Measurements from ENCODE around the gene COL26A1. TPM values are rescaled to one million over a fixed set of nuclear protein-coding genes. Genes with fewer than 3 reads are reported as not detected.

The COL26A1 gene
- total RNA-seq, 1 donor: under 0.01 TPM

DNA sequence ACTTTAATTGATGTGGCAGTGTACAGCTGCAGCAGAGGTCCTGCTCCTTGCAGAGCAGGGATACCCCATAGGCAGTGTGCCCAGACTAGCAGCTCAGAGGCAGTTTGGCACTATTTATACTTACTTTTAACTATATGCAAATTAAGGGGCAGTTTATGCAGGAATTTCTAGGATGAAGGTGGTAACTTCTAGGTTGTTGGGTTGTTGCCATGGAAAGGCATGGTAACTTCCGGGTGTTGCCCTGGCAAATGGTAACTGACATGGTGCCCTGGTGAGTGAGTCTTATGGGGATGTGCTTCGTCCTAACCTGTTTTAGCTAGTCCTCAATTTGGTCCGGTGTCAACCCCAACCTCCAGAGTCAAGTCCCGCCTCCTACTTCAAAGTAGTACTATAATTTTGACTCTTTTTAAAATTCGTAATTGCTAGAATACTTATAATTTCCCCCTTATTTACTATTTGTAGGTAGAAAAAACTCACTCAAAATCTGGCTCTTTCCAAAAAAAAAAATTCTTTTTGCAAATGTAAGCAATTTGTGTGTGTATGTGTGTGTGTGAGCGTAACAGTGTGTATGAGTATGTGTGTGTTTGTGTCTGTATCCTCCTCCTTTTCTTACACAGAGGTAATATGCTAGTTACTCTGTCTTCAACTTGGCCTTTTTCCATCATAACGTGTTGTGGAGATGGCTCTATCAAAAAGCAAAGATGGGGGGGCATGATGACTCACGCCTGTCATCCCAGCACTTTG, 5.9 kb downstream of the COL26A1 start:
- no peak for DNase-seq (ENCODE audit: low read depth in 2 of 3, low spot score in 2 of 3)

DNA sequence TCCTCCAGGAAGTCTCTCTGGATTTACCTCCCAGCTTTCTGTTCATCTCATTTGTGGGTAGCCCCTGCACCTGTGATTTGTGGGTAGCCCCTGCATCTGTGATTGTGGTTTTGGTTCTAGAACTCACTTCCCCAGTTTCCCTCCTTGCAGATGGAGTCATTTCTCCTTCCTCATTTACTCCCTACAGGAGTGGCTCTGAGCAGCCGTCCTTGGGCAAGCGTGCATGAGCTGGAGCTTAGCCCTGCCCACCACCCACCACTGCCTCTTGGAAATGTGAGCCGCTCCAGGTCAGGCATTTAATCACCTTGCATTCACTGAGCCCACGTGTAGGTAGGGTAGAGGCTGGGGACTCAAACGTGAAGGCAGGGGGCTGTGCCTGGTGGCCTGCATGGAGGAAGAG, 8.2 kb downstream of the COL26A1 start:
- DNase-seq (ENCODE audit: low read depth in 2 of 3, low spot score in 2 of 3): peak in 2 of 3 donors; percentile 32 to 75

DNA sequence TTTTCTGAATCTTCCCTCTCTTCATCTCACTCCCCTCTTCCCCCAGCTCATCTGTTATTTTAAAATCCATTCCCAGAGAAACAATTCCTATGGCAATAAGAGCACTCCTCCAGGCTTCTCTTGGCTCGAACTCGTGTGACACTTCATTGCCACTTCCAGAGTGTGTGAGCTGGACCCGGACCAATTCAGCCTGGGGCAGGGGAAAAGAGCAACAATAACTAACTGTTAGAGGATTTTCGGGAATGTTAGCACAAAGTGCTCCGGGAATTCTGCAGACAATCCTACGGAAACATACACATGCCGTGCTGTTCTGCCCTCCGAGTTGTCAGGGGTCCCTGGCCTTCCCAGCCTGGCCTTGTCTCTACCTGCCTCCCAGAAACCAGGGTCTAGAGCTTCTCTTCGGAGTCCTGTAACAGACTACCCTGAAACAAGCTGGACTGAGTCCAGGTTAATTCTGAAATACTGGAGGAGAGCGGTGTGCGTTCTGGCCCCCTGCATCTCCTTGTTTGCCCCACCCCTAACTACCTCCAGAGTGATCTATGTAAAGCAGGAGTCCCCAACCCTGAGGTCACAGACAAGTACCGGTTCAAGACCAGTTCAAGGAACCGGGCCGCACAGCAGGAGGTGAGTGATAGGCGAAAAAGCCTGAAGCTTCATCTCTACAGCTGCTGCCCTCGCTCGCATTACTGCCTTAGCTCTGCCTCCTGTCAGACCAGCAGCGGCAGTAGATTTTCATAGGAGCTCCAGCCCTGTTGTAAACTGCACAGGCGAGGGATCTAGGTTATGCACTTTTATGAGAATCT, 11.3 kb downstream of the COL26A1 start:
- no peak for DNase-seq (ENCODE audit: low read depth in 2 of 3, low spot score in 2 of 3)

DNA sequence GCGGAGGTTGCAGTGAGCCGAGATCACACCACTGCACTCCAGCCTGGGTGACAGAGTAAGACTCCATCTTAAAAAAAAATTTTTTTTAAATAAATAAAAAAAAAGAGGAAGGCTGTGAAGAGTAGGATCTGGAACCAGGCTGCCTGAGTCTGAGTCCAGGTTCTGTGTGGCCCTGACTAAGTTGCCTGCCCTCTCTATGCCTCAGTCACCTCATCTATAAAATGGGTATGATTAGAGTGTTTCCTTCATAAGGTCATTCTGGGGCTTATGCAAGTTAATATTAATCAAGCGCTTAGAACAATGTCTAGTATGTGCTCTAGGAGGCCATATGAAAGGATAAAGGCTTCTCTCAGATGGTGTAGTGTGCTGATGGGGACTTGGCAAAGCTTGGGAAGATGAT, 12.3 kb downstream of the COL26A1 start:
- no peak for DNase-seq (ENCODE audit: low read depth in 2 of 3, low spot score in 2 of 3)

DNA sequence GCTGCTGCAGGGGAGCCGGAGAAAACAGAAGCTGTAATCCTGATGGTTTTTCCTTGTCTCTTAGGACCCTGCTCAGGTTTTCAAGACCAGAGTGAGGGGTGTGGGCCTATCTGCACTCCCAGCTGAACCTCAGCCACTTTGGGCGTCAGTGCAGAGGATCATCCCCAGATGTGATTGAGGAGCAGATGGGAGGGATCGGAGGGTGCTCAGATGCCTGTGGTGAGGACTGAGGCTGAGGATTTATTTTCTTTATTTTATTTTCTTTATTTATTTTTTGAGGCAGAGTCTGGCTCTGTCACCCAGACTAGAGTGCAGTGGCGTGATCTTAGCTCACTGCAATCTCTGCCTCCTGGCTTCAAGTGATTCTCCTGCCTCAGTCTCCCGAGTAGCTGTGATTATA, 13.9 kb downstream of the COL26A1 start:
- DNase-seq (ENCODE audit: low read depth in 2 of 3, low spot score in 2 of 3): no peak

DNA sequence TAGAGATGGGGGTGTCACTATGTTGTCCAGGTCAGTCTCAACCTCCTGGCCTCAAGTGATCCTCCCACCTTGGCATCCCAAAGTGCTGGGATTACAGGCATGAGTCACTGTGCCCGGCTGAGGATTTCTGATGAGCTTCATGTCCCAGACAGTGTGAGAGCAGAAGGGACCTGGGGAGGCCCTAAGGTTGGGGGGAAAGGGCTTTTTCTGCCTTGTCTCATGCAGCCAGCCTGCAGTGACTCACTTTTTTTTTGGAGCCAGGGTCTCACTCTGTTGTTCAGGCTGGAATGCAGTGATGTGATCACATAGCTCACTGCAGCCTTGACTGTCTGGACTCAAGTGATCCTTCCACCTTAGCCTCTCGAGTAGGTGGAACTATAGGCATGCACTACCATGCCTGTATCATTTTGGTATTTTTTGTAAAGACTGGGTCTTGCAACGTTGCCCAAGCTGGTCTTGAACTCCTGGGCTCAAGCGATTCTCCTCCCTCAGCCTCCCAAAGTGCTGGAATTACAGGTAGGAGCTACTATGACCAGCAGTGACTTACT, 14.6 kb downstream of the COL26A1 start:
- DNase-seq (ENCODE audit: low read depth in 2 of 3, low spot score in 2 of 3): no peak

DNA sequence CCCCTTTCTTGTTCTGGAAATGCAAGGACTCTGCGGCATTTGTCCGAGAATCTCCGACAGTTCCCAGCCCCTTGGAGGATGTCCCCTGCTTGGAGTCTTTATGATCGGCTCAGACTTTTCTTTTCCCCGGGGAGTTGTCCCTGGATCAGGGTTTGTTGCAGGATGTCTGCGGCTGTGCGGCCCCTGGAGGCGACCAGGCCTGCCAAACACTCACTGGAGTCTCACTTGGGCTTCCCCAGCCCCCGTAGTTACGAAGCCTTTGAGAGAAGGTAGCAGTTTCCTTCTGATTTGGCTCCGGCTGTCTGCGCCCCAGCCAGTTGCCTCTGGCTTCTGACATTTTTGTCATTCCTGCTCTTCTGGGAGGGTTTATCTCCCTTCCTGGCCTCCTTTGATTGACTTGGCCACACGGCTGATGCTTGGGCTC, 16.1 kb downstream of the COL26A1 start:
- no peak for DNase-seq (ENCODE audit: low read depth in 2 of 3, low spot score in 2 of 3)

DNA sequence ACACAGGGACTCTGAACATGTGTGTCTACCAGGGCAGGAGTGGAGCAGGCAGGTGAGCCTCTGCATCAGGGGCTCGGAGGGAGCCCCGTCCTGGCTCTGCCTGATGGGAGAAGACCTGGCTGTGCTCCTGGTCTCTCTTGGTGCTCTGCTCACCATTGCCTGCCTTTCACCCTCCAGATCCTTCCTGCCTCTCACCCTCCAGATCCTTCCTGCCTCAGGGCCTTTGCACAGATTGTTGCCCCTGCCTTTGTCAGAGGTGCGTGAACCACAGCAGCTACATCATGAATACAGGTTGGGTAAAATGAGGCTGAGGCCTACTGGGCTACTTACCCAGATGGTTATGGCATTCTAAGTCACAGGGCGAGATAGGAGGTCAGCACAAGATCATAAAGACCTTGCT, 16.6 kb downstream of the COL26A1 start:
- no peak for DNase-seq (ENCODE audit: low read depth in 2 of 3, low spot score in 2 of 3)

DNA sequence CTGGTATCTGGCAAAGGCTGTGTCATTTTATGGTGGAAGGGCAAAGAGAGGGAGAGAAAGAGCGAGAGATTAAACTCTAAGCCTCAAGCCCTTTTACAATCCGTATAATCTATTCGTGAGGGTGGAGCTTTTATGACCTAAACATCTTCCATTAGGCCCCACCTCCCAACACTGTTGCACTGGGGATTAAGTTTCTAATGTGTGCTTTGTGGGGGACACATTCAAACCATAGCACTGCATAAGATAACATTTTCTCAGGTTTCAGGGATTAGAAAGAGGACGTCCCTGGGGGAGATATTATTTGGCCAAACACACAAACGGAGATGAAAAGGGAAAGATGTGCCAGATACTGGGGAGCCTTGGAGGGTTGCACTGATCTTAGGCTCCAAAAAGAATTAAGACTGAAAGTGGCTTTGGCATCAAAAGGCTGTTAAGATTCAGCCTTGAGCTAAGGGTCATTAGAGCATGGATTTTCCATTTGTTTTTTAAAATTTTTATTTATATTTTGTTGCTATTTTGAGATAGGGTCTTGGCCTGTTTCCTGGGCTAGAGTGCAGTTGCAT, 19.0 kb downstream of the COL26A1 start:
- no peak for DNase-seq (ENCODE audit: low read depth in 2 of 3, low spot score in 2 of 3)

DNA sequence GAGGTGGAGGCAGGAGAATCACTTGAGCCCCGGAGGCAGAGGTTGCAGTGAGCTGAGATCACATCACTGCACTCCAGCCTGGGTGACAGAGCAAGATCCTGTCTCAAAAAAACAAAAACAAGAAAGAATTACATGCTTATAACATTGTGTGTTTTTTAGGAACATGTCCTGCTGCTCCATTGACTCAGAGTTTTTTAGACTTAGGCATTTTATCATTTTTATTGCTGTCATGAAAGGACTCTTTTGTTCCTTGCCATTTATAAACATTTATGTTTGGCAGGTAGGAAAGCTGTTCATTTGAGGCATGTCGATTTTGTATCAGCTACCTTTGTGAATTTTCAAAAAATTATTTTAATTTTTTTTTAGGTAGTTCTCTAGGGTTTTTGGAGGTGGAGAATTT, 20.3 kb downstream of the COL26A1 start:
- DNase-seq (ENCODE audit: low read depth in 2 of 3, low spot score in 2 of 3): no peak

DNA sequence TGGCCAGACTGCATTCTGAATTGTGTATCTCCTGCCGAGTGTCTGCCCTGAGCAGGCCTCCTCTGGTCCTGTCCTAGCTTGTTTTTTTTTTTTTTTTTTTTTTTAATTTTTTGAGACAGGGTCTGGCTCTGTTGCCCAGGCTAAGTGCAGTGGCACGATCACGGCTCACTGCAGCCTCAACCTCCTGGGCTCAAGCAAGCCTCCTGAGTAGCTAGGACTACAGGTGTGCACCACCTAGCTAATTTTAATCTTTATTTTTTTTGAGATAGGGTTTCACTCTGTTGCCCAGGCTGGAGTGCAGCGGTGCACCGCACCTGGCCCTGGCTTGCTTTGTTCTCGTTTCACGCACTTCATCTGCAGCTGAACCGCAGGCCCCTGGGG, 23.5 kb downstream of the COL26A1 start:
- DNase-seq (ENCODE audit: low read depth in 2 of 3, low spot score in 2 of 3): no peak

DNA sequence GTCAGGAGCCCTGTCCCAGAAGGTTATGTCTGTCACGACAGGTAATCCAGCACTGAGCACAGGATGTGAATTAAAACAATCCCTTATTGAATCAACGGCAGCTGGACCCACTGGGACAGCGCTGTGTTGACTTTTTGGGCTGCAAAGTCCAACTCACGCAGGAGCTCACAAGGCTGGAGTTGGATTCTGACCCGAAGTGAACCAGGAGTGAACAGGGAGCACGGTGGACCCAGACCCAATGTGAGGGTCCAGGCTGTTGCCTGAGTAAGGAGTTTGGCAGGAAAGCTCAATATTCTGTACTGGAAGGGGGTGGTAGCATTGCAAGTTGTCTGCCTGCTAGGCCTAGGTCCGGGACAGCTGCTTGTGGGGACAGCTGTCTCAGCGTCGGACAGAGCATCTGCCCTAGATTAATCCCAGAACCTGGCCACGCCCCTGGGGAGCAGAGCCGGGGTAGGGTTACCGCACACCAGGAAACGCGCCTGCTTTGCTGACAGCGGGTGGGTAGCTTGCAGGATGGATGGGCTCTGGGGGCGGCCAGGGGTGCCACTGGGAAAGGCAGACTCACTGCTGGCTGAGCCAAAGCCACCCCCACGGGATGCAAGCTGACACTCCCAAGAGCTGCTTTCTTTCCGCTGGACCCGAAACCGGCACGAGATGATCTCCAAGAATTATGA, 24.0 kb downstream of the COL26A1 start:
- DNase-seq (ENCODE audit: low read depth in 2 of 3, low spot score in 2 of 3): peak in 1 of 3 donors; percentile 28

DNA sequence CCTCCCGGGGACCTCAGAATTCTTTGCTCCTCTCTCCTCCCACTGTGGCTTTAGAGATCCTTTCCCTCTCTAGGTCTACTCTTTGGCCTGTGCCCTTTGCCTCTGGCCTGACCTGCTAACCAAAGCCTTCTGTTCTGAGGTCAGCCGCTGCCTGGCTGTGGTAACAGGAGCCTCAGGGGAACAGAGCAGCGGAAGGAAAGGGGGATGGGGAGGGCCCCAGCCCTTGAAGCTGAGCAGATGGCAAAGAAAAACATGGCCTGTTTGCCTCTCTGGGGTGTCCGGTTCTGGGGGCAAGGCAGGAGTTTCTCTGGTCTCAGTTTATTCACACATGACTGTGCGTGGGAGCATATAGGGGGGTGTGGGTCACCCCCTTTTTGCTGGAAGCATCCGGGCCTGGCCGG, 28.2 kb downstream of the COL26A1 start:
- peak in 2 of 3 donors; percentile 66 to 85 for DNase-seq (ENCODE audit: low read depth in 2 of 3, low spot score in 2 of 3)

DNA sequence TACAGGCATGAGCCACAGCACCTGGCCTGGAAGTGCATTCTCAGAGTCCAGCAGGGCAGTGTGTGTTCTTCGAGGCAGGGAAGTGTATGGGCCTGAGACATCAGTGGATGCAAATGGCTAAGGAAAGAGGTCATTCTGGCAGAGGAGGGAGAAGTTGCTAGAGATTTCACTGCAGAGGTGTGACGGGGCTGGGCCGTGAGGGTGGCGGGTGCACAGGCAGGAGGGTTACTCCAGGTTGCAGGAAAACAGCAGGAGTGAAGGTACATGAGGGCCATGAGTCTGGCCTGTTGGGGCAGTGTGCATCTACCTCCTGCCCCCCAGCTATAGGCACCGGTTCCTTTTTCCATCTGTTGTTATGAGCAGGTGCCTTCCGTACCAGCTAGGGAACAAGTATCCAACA, 29.3 kb downstream of the COL26A1 start:
- DNase-seq (ENCODE audit: low read depth in 2 of 3, low spot score in 2 of 3): no peak

DNA sequence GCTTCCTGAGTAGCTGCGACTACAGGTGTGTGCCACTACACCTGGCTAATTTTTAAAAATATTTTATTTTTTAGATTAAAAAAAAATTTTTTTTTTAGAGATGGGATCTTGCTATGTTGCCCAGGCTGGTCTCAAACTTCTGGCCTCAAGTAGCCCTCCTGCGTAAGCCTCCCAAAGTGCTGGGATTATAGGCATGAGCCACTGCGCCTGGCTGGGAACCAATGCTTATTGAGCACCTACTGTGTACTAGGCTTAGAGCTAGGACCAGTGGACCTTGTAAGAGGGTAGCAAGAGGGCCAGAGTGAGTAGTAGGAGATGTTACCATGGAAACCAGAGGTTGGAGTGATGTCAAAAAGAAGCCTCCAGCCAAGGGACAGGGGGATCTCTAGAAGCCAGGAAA, 31.2 kb downstream of the COL26A1 start:
- no peak for DNase-seq (ENCODE audit: low read depth in 2 of 3, low spot score in 2 of 3)

DNA sequence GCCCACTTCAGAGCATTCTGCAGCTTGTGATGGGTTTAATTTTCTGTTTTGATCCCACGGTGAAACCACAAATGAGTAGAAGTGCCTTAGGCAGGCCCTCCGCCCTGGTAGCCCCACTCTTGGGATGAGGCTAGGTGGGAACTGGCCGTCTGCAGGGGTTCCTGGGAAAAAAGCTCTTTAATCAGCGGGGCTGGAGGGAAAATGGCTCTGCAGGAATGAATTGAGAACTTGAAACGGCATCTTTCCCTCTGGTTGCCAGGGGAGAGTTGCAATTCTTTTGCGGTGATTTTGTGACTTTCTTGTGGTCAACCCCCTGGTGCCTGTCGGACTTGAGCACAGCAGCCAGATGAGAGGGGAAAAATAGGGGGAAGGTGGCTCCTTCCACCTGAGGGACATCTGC, 32.7 kb downstream of the COL26A1 start:
- DNase-seq (ENCODE audit: low read depth in 2 of 3, low spot score in 2 of 3): no peak

DNA sequence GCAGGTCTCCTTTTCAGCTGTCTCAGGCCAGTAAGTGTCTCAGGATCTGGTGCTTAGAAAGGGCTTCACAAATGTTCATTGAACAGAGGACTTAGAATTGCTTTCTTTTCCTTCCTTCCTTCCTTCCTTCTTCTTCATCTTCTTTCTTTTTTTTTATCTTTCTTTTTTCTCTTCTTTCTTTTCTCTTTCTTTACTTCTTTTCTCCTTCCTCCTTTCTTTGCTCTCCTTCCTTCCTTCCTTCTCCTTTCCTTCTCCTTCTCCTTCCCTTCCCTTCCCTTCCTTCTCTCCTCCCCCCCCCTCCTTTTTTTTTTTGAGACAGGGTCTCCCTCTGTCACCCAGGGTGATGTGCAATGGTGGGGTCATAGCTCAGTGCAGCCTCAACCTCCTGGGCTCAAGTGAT, 34.6 kb downstream of the COL26A1 start:
- no peak for DNase-seq (ENCODE audit: low read depth in 2 of 3, low spot score in 2 of 3)

DNA sequence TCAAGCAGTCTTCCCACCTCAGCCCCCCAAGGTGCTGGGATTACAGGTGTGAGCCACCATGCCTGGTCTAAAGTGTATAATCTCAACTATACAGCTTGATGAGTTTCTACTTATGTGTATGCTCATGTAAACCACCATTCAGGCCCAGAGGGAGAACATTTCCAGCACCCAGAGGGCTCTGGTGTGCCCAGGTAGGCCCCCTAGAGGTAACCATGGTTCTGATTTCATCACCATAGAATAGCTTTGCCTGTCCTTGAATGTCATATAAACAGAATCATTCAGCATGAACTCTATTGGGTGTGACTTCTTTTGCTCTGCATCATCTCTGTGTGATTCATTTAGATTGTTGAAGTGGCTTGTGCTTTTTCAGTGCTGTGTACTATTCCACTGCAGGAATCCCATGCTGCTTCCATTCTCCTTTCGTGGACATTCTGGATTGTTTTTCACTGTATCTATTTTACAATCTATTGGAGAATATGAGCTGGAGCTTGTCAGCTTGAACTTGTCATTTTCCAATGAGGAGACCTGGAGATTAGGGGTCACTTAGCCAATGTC, 35.2 kb downstream of the COL26A1 start:
- DNase-seq (ENCODE audit: low read depth in 2 of 3, low spot score in 2 of 3): no peak

DNA sequence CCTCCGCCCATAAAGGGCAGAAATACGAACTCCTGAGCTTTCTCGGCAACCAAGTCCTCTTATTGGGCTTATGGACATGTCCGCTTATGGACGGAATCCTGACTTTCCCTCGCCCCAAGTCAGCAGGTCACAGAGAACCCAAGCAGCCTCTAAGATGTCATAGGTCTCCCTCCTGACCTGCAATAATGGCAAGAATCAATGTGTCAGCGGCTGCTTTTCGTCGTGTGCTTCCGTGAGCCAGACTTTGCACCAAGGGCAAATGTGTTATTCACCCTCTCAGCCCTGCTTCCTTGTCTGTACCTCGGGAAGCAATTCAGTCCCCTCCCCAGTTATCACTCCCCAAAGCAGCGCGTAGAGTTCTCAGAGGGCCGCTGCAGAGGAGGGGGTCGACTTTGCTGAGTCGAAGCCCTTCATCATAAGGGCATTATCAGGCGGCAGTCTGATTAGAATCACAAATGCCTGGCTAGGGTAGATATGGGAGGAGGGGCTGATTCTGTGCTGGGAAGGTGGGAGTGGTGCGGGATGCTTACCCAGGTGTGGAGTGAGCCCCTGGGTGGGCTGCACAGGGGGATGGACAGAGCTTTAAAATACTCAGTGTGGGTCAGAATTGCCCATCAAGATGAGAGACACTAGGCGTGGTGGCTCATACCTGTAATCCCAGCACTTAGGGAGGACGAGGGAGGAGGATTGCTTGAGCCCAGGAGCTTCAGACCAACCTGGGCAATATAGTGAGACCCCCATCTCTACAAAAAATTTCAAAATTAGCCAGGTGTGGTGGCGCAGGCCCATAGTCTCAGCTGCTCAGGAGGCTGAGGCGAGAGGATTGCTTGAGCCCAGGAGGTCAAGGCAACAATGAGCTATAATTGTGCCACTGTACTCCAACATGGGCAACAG, 36.0 kb downstream of the COL26A1 start:
- DNase-seq (ENCODE audit: low read depth in 2 of 3, low spot score in 2 of 3): no peak

DNA sequence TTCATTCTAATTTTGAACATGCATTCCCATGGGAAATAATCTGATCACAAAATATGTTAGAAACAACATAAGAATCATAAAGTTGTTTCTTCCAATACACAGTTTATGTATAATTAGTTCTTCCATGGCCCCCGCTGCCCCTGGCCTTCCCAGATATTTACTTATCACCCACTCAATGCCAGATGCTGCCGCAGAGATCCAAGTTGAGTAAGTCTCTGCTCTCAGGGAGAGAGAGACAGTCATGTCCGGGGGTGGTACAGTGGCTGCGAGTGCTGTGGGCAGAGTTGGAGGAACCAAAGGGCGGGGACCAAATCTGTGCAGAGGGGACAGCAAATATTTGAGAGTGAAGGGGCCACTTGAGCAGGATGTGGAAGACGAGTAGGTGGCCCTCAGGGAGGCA, 37.1 kb downstream of the COL26A1 start:
- DNase-seq (ENCODE audit: low read depth in 2 of 3, low spot score in 2 of 3): no peak
